ENCODE results near the gene KIFC3.

The KIFC3 gene

GRCh38 chr16:57775661-57776469 is 26.4 kb downstream of the KIFC3 start:
- TF ChIP-seq, protein P1, sequence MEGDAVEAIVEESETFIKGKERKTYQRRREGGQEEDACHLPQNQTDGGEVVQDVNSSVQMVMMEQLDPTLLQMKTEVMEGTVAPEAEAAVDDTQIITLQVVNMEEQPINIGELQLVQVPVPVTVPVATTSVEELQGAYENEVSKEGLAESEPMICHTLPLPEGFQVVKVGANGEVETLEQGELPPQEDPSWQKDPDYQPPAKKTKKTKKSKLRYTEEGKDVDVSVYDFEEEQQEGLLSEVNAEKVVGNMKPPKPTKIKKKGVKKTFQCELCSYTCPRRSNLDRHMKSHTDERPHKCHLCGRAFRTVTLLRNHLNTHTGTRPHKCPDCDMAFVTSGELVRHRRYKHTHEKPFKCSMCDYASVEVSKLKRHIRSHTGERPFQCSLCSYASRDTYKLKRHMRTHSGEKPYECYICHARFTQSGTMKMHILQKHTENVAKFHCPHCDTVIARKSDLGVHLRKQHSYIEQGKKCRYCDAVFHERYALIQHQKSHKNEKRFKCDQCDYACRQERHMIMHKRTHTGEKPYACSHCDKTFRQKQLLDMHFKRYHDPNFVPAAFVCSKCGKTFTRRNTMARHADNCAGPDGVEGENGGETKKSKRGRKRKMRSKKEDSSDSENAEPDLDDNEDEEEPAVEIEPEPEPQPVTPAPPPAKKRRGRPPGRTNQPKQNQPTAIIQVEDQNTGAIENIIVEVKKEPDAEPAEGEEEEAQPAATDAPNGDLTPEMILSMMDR (IDR thresholded peaks at IDR 0.05; ENCODE audit: low read depth, low read length, missing control alignments) = peak; percentile 55
- in situ Hi-C loops (cut with HindIII; ENCODE audit: low pct_ligation_motif_present, low sequenced_read_pairs) = no loop called here
- peak; percentile 34 for DNase-seq
- Histone ChIP-seq H3K4me3 (ENCODE audit: low read depth, low read length) (no peak overlapping the region), H3K27ac (no peak overlapping the region), H3K27me3 (replicated peaks) (no peaks in the 10 kb centered on the region), H3K36me3 (replicated peaks) (peaks cover 25% of the 10 kb centered on the region)

DNA sequence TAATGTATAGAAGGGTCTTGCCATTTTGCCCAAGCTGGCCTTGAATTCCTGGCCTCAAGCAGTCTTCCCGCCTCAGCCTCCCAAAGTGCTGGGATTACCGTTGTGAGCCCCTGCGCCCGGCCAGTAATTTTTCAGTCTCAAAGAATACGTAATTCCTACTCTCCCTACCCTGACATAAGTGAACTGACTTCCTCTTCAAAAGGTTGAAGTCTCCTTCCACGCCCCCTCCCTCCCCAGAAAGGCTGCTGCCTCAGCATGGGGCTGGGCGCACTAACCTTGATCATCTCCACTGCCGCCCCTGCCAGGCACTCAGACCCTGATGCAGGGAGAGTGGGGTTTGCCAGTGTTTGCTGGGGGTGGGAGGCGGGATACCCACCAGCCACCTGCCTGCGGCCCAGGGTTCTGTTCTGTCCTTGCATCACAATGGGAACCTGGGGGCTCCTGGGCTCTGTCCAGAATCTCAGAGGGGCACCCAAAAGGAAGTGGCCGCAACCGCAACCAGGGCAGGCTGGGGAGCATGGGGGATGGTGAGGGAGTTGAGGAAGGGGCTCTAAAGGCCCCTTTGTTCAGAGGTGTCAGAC is 27.5 kb downstream of the KIFC3 start:
- no peak overlapping the region for H3K4me3 ChIP-seq (ENCODE audit: low read depth, low read length)
- TF ChIP-seq, protein P1 (IDR thresholded peaks at IDR 0.05; ENCODE audit: low read depth, low read length, missing control alignments) = no peak
- H3K36me3 ChIP-seq (replicated peaks) = peaks cover 28% of the 10 kb centered on the region
- H3K27ac ChIP-seq = no peak overlapping the region
- DNase-seq = no peak
- in situ Hi-C loops (cut with HindIII; ENCODE audit: low pct_ligation_motif_present, low sequenced_read_pairs) = no loop called here
- H3K27me3 ChIP-seq (replicated peaks) = no peaks in the 10 kb centered on the region

- DNase-seq = peak; percentile 23
- in situ Hi-C loops (cut with HindIII; ENCODE audit: low pct_ligation_motif_present, low sequenced_read_pairs) = no loop called here
- no peak overlapping the region for H3K4me3 ChIP-seq (ENCODE audit: low read depth, low read length)
- no peaks in the 10 kb centered on the region for H3K27me3 ChIP-seq (replicated peaks)
- TF ChIP-seq, protein P1 (IDR thresholded peaks at IDR 0.05; ENCODE audit: low read depth, low read length, missing control alignments) = no peak
- H3K27ac ChIP-seq = no peak overlapping the region
- H3K36me3 ChIP-seq (replicated peaks) = peaks cover 35% of the 10 kb centered on the region
These were observed 28.5 kb downstream of the KIFC3 start for GRCh38 chr16:57773655-57774295.

GRCh38 chr16:57773019-57773418 is 29.3 kb downstream of the KIFC3 start:
- no peaks in the 10 kb centered on the region for H3K27me3 ChIP-seq (replicated peaks)
- no peak overlapping the region for H3K4me3 ChIP-seq (ENCODE audit: low read depth, low read length)
- TF ChIP-seq, protein P1 (IDR thresholded peaks at IDR 0.05; ENCODE audit: low read depth, low read length, missing control alignments) = no peak
- in situ Hi-C loops (cut with HindIII; ENCODE audit: low pct_ligation_motif_present, low sequenced_read_pairs) = no loop called here
- H3K36me3 ChIP-seq (replicated peaks) = peaks cover 41% of the 10 kb centered on the region
- no peak for DNase-seq
- no peak overlapping the region for H3K27ac ChIP-seq

DNA sequence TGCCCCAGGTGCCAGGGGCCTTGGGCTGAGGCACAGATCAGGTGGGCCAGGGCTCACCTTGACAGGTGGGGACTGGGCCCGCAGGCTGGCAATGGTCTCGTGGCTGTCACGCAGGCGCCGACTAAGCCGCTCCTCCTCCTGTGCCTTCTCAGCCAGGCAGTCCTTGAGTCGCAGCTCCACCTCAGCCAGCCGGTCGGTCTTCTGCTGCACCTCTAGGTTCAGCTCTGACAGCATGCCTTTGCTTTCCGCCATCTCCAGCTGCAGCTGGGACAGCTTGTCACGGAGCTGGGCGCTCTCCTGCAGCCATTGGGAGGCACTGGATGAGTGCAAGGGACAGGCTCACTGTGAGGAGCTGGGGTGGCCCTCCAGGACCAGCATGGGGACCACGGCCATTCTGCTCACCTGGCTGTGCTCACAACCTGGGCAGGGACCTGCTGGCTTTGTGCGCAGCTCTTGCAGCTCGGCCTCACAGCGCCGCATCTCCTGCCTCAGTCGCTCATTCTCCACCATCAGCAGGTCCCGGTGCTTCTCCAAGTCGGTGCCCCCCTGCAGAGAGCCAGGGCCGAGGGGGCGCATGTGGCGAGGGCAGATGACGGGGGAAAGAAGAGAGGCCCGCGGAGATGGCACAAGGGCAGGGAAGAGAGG is 31.0 kb downstream of the KIFC3 start:
- Histone ChIP-seq H3K27me3 (replicated peaks) (no peaks in the 10 kb centered on the region), H3K27ac (no peak overlapping the region), H3K36me3 (replicated peaks) (peaks cover 51% of the 10 kb centered on the region), H3K4me3 (ENCODE audit: low read depth, low read length) (no peak overlapping the region)
- TF ChIP-seq, protein P1 (IDR thresholded peaks at IDR 0.05; ENCODE audit: low read depth, low read length, missing control alignments) = no peak
- DNase-seq = no peak
- in situ Hi-C loops (cut with HindIII; ENCODE audit: low pct_ligation_motif_present, low sequenced_read_pairs) = no loop called here

All from brain microvascular endothelial cell (primary cell).